NOMO-1 treated with dmso at 0.1 percent for 144 hours (cell line): ENCODE measurements around the gene IFI6.
"Not testable (repeated sequence)": the region's sequence is repeated elsewhere in the genome, so short reads cannot be mapped to it uniquely, and the experiment has no call there.

Experiments
- DNase-seq: peaks from one replicate; lab custom pipeline; 2025; ENCODE audit not compliant: unreplicated experiment; lab: John Stamatoyannopoulos, UW

Gene IFI6

DNA sequence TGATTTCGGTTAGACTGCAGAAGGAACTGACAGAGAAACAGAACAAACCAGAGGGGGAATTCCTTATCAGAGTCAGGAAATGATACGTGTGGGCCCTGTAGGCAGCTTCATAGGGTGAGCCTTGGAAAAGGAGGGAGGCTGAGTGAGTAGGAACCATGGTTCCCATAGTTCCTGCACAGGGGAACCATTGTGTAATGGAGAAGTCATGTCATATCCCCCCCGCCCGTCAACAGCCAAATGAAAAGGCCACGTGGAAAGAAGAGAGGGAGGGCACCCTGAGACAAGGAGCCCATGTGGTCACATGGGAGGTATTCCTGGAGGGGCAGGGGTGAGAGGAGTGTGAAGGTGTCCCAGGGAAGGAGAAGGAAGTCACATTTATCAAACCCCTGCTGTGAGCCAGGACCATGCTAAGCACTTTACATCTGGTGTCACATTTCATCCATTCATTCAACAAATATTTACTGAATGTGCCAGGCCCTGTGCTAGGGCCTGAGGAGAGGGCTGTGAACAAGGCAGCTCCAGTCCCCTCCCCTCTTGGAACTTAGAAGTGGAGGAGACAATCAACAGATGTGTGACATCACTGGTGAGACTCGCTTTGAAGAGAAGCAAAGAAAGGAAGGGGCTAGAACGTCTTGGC lies 21.3 kb downstream of the IFI6 start:
- DNase-seq = no peak

DNA sequence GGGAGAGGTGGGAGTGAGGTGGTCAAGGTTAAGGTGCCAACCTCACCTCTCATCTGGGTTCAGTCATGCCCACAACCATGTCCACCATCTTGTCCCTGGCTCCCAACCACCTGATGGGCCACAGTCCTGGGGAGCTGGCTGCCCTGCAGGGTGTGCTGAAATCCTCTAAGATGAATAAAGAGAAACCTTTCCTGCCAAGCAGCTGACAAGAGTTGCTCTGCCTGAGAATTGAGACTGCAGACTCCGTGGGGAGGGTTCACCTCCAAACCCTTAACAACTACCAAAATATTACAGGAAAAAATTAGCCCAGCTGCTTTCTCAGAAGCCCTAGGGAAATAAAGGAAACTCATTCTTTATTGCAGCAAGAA lies 21.8 kb downstream of the IFI6 start:
- DNase-seq = no peak

DNA sequence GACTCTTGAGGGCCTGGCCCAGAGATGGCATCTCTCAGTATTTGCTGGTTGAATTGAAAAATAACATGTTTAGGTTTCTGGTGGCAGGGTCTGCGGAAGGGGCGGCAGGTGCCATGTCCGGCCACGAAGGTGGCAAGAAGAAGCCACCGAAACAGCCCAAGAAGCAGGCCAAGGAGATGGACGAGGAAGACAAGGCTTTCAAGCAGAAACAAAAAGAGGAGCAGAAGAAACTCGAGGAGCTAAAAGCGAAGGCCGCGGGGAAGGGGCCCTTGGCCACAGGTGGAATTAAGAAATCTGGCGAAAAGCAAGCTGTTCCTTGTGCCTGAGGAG lies 22.7 kb downstream of the IFI6 start:
- no peak for DNase-seq

DNA sequence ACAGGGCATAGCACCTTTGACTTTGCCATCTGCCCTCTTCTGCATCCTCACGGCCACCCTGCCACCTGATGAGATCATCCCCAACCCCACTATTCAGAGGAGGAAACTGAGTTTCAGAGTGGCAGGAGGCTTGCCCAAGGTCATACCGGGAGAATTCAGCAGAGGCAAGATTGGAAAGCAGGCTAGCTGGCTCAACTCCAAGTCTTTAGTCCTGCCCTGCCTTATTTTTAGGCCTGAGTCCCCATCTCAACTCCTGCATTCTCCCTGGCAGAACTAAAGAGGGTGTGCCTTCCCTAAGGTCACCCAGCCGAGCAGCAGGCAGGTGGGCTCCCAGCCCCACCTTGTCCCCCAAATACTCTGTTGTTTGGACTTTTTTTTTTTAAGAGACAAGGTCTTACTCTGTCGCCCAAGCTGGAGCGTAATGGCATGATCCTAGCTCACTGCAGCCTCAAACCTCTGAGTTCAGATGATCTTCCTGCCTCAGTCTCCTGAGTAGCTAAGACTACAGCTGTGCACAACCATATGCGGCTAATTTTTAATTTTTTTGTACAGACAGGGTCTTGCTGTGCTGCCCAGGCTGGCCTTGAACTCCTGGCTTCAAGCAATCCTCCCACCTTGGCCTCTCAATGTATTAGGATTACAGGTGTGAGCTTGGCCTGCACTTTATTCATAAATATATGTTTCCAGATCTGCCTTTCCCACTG lies 23.2 kb downstream of the IFI6 start:
- DNase-seq = no peak

DNA sequence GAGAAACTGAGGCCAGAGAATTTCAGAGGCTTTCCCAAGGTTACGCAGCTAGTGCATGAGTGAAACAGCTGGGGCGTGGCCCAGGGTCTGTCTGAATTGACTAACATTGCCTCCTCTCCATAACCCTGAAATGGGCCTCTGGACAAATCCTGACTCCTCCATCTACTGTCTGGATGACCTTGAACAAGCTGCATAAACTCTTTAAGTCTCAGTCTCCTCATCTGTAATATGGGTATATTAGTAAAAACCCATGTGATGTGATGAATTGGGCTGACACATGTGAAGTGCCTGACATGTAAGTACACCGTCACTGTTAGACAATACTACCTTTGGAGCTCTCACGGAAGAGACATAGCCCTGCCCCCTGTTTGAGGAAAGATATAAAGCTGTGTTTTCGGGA lies 24.7 kb downstream of the IFI6 start:
- DNase-seq = no peak

DNA sequence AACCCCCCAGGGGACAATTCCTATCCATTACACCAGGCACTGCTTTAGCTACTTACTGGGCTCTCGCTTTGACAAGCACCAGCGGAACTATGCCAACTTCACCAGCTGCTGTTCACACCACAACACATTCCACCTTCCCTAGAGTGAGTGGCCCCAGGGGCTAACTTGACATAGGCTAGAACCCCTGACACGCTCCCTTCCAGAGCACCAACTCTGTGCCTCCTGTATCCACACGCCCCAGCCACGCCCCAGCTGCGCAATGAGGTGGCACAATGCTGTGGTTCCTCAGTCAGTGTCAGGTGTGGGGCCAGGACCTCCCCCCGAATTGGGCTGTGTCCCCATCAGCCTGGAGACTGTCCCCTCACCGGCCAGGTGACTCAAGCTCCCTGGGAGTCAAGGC lies 25.3 kb downstream of the IFI6 start:
- DNase-seq = no peak

DNA sequence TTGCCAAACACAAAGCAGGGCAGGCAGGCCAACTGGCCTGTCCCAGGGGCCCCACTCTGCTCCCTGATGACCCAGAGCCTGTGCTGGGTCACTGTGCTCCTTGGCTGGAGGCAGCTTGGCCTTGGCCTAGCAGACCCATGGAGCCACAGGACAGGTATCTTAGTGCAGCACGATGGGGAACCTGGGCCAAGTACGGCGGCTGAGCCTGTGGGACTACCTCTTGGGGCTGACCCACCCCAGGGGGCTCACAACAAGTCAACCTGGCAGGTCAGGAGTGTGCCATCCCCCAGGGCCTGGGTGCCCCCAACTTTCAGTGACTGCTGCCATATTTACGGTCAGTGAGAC lies 26.9 kb downstream of the IFI6 start:
- DNase-seq = no peak

DNA sequence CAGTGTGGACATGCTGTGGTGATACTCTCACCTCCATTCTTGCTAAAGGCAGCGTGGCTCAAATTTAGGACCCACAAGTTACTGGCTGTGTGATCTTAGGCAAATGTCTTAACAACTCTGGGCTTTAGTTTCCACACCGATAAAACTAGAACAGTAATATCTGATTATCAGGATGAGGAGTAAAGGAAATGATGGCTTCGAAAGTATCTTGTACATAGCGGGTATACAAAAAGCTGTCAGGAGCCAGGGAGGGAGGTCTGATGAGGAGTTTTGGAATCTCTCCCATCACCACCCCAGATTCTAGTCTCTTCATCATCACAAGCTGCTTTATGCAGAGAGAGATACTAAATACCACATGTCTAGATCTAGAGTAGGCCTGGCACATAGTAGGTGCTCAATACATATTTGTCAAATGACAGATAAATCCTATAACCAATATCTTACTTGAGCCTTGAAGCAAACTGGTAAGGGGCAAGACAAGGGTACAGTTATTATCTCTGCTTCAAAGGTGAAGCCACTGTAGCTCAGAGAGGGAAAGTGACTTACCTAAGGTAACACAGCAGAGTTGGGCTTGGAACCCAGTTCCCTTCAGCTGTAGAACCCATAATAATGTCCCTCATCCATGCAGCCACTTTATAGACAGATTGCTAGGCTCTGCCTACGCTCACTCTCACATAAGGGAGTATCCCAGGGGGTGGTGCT lies 27.5 kb downstream of the IFI6 start:
- DNase-seq = no peak

DNA sequence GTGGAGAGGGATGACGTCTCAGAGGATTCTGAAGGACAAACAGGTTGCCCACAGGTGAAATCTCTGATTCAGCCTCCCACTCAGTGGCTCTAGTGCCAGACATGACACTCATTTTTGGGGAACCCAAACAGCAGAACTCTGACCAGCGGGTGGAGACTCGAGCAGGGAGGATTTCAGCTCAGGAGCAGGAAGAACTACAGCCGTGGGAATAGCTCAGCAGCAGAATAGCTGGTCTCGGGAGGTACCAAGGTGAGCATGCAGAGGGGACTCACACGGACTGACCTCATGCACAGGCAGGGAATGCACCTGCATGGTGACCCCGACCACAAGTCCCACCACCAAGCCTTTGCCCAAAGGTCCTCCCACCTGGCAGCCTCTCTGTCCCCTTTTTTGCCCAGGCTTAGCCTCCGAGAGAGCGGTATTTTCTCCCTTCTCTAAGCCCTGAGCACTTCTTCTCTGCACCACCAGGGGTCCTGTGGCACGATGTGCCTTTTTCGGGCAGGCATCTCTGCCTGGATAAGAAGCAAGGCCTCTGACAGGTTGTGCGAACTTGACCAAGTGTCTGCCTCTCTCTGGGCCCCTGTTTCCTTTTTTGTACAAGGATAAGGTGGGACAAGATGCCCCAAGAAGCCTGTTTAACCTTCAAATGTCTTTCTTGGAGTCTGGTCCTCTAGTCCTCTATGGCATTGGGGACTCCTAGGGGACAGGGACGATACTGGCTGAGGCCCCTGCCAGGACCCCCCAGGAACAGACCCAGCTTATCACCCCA lies 28.2 kb downstream of the IFI6 start:
- peak; percentile 48 for DNase-seq

DNA sequence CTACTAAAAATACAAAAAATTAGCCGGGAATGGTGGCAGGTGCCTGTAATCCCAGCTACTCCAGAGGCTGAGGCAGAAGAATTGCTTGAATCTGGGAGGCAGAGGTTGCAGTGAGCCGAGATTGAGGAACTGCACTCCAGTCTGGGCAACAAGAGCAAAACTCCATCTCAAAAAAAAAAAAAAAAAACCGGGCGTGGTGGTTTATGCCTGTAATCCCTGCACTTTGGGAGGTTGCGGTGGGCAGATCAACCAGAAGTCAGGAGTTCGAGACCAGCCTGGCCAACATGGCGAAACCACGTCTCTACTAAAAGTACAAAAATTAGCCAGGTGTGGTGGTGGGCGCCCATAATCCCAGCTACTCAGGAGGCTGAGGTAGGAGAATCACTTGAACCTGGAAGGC lies 31.5 kb downstream of the IFI6 start:
- not testable (repeated sequence) for DNase-seq

DNA sequence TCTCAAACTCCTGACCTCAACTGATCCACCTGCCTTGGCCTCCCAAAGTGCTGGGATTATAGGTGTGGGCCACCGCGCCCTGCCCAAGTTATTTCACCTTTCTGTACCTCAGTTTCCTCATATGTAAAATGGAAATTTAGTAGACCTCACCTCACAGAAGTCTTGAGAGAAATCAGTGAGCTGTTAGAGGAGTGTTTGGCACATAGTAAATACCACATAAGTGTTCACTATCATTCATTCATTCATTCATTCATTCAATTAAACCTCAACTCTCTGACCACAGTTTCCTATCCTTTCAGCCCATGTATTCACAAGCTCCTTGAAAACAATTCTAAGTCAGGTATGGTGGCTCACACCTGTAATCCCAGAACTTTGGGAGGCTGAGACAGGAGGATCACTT lies 33.2 kb downstream of the IFI6 start:
- DNase-seq = no peak

DNA sequence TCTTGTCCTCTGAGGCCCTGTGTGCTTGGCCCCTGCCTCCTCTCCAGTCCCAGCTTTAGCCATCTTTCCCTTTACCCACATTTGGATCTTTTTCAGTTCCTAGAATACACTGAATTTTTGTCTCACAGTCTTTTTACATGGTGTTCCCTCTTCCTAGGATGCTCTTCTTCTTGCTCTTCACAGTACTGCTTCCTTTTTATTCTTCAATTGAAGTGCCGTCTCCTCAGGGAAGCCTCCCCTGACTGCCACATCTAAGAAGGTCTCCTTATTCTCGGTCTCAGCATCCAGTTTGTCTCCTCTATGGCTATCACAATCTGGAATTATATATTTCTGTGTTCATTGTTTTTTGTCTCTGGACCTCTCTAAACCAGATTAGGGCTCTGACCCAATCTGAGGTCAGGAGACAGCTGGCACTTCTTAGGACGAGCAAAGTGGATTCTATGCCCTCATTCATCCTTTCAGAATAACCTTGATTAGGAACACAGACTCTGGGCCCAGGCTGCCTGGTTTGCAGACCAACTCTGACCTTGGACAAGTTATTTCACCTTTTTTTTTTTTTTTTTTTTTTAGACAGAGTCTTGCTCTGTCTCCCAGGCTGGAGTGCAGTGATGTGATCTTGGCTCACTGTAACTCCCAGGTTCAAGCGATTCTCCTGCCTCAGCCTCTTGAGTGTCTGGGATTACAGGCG lies 33.8 kb downstream of the IFI6 start:
- DNase-seq = no peak

DNA sequence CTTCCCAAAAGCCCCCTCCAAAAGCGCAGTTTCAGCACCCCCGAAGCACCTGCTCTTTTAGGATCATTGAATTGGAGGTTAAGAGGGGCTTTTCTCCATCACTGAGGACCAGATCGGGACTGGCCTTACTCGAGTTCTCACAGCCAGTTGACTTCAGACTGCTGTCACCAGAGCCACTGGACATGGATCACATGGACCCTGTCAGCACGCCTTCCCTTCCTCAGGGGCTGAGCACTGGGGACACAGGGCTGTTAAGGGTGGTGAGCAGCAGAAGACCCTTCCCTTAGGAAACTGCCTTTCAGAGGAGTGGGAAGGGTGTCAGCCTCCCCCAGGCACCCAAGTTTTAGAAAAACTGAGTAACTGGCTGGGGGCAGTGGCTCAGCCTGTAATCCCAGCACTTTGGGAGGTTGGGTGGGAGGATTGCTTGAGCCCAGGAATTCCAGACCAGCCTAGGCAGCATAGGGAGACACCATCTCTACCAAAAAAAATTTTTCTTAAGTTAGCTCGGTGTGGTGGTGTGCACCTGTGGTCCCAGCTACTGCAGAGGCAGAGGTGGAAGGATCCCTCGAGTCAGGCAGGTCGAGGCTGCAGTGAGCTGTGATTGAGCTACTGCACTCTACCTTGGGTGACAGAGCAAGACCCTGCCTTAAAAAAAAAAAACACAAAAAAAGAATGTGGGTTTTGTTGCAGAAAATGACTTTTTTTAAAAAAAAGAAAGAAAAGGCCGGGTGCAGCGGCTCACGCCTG lies 36.4 kb downstream of the IFI6 start:
- DNase-seq = no peak

DNA sequence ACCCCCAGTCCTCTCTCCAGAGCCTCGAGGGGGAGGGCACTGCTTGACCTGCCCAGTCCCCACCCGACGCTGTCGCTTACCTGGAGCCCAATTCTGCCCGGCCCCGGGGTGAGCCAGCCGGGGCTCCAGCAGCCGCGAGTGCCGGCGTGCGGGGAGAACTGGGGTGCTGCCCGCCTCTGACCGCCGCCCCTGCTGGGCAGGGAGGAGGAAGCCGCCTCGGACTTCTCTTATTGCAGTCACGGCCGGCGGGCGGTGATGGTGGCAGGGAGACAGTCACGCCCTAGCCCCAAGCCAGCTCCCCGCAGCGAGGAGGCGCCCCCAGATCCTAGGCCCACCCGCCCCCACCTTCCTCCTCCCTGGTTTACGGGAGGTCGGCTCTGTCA lies 37.0 kb downstream of the IFI6 start, which contains the start of gene FGR:
Gene FGR, minus strand, starts transcription at position 201 of the 383 bp plus-strand sequence. CDS start 11,269 bp downstream, outside the sequence.
- no peak for DNase-seq

DNA sequence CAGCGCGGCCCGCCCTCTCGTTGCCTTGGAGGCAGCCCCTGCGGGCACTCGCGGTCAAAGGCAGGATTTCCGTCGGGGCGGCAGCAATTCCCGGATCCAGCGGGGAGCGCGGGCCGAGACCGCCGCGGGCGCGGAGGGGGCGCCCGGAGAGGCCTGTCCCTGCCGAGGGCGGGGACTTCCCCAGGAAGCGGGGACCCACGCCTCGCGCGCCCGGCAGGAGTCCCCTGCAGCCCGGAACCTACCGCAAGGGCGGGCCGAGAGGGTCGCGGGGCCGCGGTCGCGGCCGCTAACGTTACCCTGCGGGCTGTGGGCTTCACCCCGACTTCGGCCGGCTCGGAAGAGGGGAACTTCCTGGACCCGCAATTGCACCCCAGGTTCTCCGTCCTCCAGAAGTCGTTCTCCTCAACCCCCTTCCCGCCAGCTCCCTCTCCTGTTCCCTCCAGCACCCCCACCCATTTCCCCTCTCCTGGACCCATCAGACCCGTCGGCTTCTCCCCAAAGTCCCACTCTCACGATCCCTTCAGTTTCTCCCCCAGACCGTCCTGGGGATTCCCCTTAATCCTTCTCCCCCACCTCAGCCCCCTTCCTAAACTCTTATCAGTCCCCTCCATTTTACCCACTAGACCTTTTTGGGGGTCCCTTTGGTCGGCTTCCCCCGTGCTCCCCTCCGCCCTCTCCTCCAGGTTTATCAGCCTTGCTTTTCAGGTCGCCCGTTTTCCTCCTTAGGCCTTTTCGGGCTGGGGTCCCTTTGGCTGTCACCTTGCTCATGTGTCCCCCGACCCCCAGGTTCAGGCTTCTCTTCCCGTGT lies 37.6 kb downstream of the IFI6 start:
- no peak for DNase-seq

DNA sequence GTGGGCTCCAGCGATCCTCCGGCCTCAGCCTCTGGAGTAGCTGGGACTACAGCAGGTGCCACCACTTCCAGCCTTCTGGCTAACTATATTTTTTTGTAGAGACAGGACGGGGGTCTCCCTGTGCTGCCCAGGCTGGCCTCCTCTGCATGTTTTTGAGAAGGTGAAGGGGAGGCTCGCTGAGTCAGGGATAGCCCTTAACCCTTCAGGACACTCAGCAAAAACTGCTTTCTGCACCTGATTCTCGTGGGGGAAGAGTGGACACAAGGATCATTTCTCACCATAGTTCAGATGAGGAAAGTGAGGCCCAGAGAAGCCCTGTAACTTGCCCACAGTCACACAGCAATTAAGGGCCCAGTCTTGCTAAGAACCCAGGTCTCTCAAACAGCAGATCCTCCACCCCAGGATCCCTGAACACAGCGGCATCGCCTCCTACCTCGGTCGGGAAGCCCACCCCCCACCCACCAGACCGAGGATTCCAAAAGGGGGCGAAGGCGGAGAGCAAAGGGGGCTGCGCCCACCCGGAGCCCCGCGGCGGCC lies 38.3 kb downstream of the IFI6 start:
- no peak for DNase-seq

DNA sequence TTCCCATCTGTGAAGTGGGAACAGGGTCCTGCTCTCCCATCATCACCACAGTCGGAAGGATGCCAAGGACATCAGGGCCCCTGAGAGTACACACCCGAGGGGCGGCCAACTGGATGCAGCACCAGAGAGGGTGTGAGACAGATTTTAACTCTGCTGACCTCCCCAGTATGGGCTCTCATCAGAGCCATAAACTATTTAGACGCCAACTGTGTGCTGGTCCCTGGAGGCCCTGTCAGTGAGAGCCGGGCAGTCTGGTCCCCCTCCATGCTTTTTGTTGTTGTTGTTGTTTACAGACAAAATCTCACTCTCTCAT lies 38.7 kb downstream of the IFI6 start:
- DNase-seq = no peak

DNA sequence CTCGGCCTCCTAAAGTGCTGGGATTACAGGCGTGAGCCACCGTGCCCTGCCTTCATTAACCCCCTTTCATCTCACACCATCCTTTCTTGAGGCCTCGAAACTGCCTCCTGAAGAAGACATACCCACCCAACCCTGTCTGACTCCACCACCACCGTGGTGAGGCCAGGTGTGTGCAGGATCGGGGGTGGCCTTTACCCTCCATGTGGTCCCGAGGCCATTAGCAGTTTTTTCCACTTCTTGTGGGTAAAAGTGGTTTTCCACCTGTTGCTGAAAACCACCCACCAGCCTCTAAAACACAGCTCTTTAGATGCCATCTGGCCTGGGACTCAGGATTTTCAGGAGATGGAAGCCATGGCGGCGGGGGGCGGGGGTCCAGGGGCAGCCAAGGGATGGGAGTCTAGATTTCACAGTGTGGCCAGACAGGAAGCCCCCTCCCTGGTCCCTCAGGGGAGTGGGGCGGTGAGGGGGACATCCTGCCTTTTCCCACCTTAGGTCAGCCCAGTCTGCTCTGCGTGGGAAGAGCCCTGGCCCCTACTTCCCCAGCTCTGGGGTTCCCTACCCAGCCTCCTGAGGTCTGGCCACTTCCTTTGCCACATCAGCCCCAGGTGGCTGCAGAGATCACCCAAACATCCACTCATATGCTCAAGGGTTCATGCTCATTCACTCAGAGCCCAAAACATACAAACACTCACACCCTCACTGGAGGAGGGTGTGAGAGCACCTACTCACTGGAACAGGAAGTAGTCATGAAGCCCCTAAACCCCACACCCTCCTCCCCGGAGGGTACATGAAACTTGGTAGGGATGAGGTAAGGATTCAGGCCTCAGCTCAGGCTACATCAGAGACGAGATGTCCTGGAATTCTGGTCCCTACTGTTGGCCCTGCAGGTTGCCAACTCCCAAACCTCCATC lies 39.4 kb downstream of the IFI6 start:
- no peak for DNase-seq
